Smooth muscle cell (in vitro differentiated cells): ENCODE measurements around the gene CFAP20DC. TPM values are rescaled to one million over a fixed set of nuclear protein-coding genes. Genes with fewer than 3 reads are reported as not detected.
A peak's percentile ranks its signal among the peaks of the same experiment; 100 is the strongest.
"Not testable (repeated sequence)": the region's sequence is repeated elsewhere in the genome, so short reads cannot be mapped to it uniquely, and the experiment has no call there.

Experiments
- DNase-seq: peaks from one replicate; lab custom pipeline; 2025; ENCODE audit not compliant: unreplicated experiment; lab: John Stamatoyannopoulos, UW
- H2AFZ ChIP-seq: fragments of 200-600 bp; sonication (generic); 2 replicates; pipeline ENCODE4 v1.6.0; 2016; ENCODE audit warnings: antibody characterized with exemption, low read depth, mild to moderate bottlenecking
- H3F3A ChIP-seq: fragments of 200-600 bp; sonication (generic); 2 replicates; pipeline ENCODE4 v1.6.0; 2017; ENCODE audit warnings: antibody characterized with exemption, low read depth
- H3K27ac ChIP-seq: fragments of 200-600 bp; sonication (generic); 2 replicates; pipeline ENCODE4 v1.5.1; 2016; ENCODE audit warnings: low read depth, mild to moderate bottlenecking
- H3K27me3 ChIP-seq: fragments of 200-600 bp; sonication (generic); 2 replicates; pipeline ENCODE4 v1.6.1; 2016; ENCODE audit warnings: low read depth, mild to moderate bottlenecking
- H3K36me3 ChIP-seq: fragments of 200-600 bp; sonication (generic); 2 replicates; pipeline ENCODE4 v1.5.1; 2016; ENCODE audit warnings: low read depth
- H3K4me1 ChIP-seq: fragments of 200-600 bp; sonication (generic); 2 replicates; pipeline ENCODE4 v1.5.1; 2016; ENCODE audit warnings: low read depth
- H3K4me2 ChIP-seq: fragments of 200-600 bp; sonication (generic); 2 replicates; pipeline ENCODE4 v1.6.0; 2016; ENCODE audit warnings: mild to moderate bottlenecking
- H3K4me3 ChIP-seq: fragments of 200-600 bp; sonication (generic); 2 replicates; pipeline ENCODE4 v1.5.1; 2016; ENCODE audit warnings: mild to moderate bottlenecking
- H3K79me2 ChIP-seq: fragments of 200-600 bp; sonication (generic); 2 replicates; pipeline ENCODE4 v1.6.0; 2016; ENCODE audit warnings: low read depth, mild to moderate bottlenecking
- H3K9ac ChIP-seq: fragments of 200-600 bp; sonication (generic); 2 replicates; pipeline ENCODE4 v1.6.0; 2016; ENCODE audit warnings: low read depth
- H3K9me3 ChIP-seq: fragments of 200-600 bp; sonication (generic); replicated peaks from 2 replicates; pipeline ENCODE4 v1.5.1; 2016; ENCODE audit warnings: low read depth
- H4K20me1 ChIP-seq: fragments of 200-600 bp; sonication (generic); 2 replicates; pipeline ENCODE4 v1.6.0; 2016; ENCODE audit warnings: low read depth
- CTCF ChIP-seq: fragments of 200-600 bp; sonication (generic); IDR thresholded peaks from 2 replicates; pipeline ENCODE4 v1.5.1; 2017; ENCODE audit warnings: borderline replicate concordance, mild to moderate bottlenecking, antibody characterized with exemption; ENCODE audit not compliant: insufficient read depth, poor library complexity, severe bottlenecking
- WGBS: methylation state at CpG from one replicate; pipeline ENCODE4 v1.1.7; 2016; ENCODE audit warnings: low lambda C conversion rate; 5-methylcytosine and 5-hydroxymethylcytosine counted together
- polyA plus RNA-seq: library from polyadenylated mRNA; unstranded; fragments of >200 nt; fragmentation: Nextera tagmentation; extraction: Ambion mirVana; gene quantifications from 2 replicates; pipeline ENCODE4 v1.2.1, GENCODE V29; 2016
- total RNA-seq: library from RNA; depleted of rRNA; stranded (reverse); fragments of >200 nt; gene quantifications from 2 replicates; pipeline ENCODE4 v1.2.3, GENCODE V29; 2014

CFAP20DC gene
- total and polyA plus RNA-seq, 2 experiments from 2014 or later = 7.9 to 11.6 TPM

GRCh38 chr3:58979840-58980239 lies 70.0 kb downstream of the CFAP20DC start:
- no peak overlapping the region for H3K4me2 ChIP-seq
- 90% methylated on average over 4 of the region's 4 CpGs for WGBS
- no peak for DNase-seq
- no peaks in the 10 kb centered on the region for H3K27me3 ChIP-seq
- no peak overlapping the region for H3K9ac ChIP-seq
- H3K27ac ChIP-seq = no peak overlapping the region
- H3K9me3 ChIP-seq = no peaks in the 10 kb centered on the region
- no peak overlapping the region for H2AFZ ChIP-seq
- no peaks in the 10 kb centered on the region for H3K4me1 ChIP-seq
- H3K79me2 ChIP-seq = no peaks in the 10 kb centered on the region
- no peak for TF ChIP-seq CTCF
- H3K36me3 ChIP-seq = no peaks in the 10 kb centered on the region
- no peak overlapping the region for H3K4me3 ChIP-seq
- no peaks in the 10 kb centered on the region for H4K20me1 ChIP-seq
- H3F3A ChIP-seq = no peaks in the 10 kb centered on the region

- H2AFZ ChIP-seq = no peak overlapping the region
- no peak overlapping the region for H3K9ac ChIP-seq
- no peaks in the 10 kb centered on the region for H4K20me1 ChIP-seq
- no peaks in the 10 kb centered on the region for H3K9me3 ChIP-seq
- H3K79me2 ChIP-seq = no peaks in the 10 kb centered on the region
- WGBS = 93% methylated on average over 3 of the region's 3 CpGs
- no peaks in the 10 kb centered on the region for H3K27me3 ChIP-seq
- H3K4me3 ChIP-seq = no peak overlapping the region
- no peak overlapping the region for H3K27ac ChIP-seq
- no peaks in the 10 kb centered on the region for H3K36me3 ChIP-seq
- H3F3A ChIP-seq = no peaks in the 10 kb centered on the region
- no peaks in the 10 kb centered on the region for H3K4me1 ChIP-seq
- TF ChIP-seq CTCF = no peak
- no peak for DNase-seq
- no peak overlapping the region for H3K4me2 ChIP-seq
Measured at GRCh38 chr3:58973796-58974195, 76.0 kb downstream of the CFAP20DC start.

- not testable (repeated sequence) for H2AFZ ChIP-seq, H3K27me3 ChIP-seq, H3K4me3 ChIP-seq, H3K4me1 ChIP-seq, H3K9ac ChIP-seq, DNase-seq, H3K79me2 ChIP-seq, H3K9me3 ChIP-seq, H4K20me1 ChIP-seq, H3K4me2 ChIP-seq, H3K27ac ChIP-seq, H3K36me3 ChIP-seq, H3F3A ChIP-seq
- WGBS = 100% methylated on average over 1 of the region's 1 CpG
Measured at GRCh38 chr3:58967866-58968265, 82.0 kb downstream of the CFAP20DC start.

- peak overlapping the region; percentile 33 for H3K27ac ChIP-seq
- no peak for DNase-seq
Measured at GRCh38 chr3:58965865-58966264, 84.0 kb downstream of the CFAP20DC start.

More at GRCh38 chr3:58965865-58966264, 84.0 kb downstream of the CFAP20DC start:
- Histone ChIP-seq H3K4me2 (no peak overlapping the region), H2AFZ (no peak overlapping the region), H3K4me3 (no peak overlapping the region), H3K9me3 (peaks cover 6% of the 10 kb centered on the region), H3K4me1 (peaks cover 9% of the 10 kb centered on the region), H4K20me1 (no peaks in the 10 kb centered on the region), H3K36me3 (no peaks in the 10 kb centered on the region), H3K27me3 (no peaks in the 10 kb centered on the region), H3K9ac (no peak overlapping the region), H3K79me2 (no peaks in the 10 kb centered on the region), H3F3A (no peaks in the 10 kb centered on the region)
- TF ChIP-seq CTCF = no peak
- WGBS = 50% methylated on average over 2 of the region's 2 CpGs
